Spinal cord (tissue), 10 donors: ENCODE results near the gene MCTP2. TPM values are rescaled to one million over a fixed set of nuclear protein-coding genes. Genes with fewer than 3 reads are reported as not detected.
"Not testable (repeated sequence)": the region's sequence is repeated elsewhere in the genome, so short reads cannot be mapped to it uniquely, and the experiment has no call there.

Source experiments
- DNase-seq, 6 donors: peaks; one replicate each; pipeline versions ENCODE4 v3.0.0 to v3.0.0-alpha.2; 2013 to 2015; ENCODE audit warnings: low spot score in 6 of 6, low read depth in 4 of 6
- H3K27ac ChIP-seq: one replicate; pipeline ENCODE4 v1.5.1; 2013; ENCODE audit warnings: low read depth, low read length, control low read depth
- H3K27me3 ChIP-seq: one replicate; pipeline ENCODE4 v1.6.1; 2013; ENCODE audit warnings: low read length; ENCODE audit not compliant: control insufficient read depth, insufficient read depth
- H3K36me3 ChIP-seq: one replicate; pipeline ENCODE4 v1.6.1; 2013; ENCODE audit warnings: low read length; ENCODE audit not compliant: control insufficient read depth, insufficient read depth
- H3K4me1 ChIP-seq: one replicate; pipeline ENCODE4 v1.6.1; 2013; ENCODE audit warnings: low read length; ENCODE audit not compliant: control insufficient read depth, insufficient read depth
- H3K4me3 ChIP-seq: one replicate; pipeline ENCODE4 v1.5.1; 2013; ENCODE audit warnings: low read depth, low read length, control low read depth
- H3K9me3 ChIP-seq: one replicate; pipeline ENCODE4 v1.6.1; 2013; ENCODE audit warnings: low read length; ENCODE audit not compliant: control insufficient read depth, insufficient read depth
- WGBS: methylation state at CpG from one replicate; pipeline ENCODE4 v1.1.5; 2013; ENCODE audit warnings: missing lambda C conversion rate; ENCODE audit not compliant: insufficient coverage; 5-methylcytosine and 5-hydroxymethylcytosine counted together
- polyA plus RNA-seq, 2 donors: library from polyadenylated mRNA; unstranded; fragments of 120-200 nt; gene quantifications; one replicate each; pipeline ENCODE4 v1.2.1, GENCODE V29; 2013; ENCODE audit not compliant: insufficient read length in 2 of 2
- total RNA-seq, 2 donors: library from RNA; depleted of rRNA in 1 of 2; stranded (reverse); fragments of 120-200 nt in 1 of 2; fragments of >200 nt in 1 of 2; gene quantifications; one replicate each; pipeline versions ENCODE4 v1.2.3 to v1.2.4, GENCODE V29; 2013 to 2014
- donor health status: healthy.

MCTP2 gene
- total and polyA plus RNA-seq, 4 donors: 0.76 to 12.4 (median 4.1) TPM

DNA sequence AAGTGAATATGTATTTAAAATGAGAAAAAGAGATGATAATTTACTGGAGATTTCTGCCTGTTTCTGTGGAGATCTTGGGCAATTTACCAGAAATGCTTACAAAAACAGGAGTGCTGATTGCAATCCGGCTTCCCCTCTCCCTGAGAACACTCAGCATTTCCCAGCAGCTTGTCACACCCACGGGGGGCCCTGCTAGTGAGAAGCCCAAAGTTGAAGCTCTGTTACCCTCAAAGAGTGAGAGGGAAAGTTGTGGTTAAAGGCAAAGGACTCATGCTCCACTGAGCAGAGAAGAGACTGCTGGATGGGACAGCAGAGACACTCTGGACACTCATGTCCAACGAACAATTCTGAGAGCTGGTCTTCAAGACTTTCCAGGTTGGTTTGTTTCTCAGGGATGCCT lies 2.9 kb downstream of the MCTP2 start:
- 39% methylated on average over 3 of the region's 3 CpGs for WGBS
- Histone ChIP-seq H3K27ac (no peak overlapping the region), H3K4me3 (no peak overlapping the region), H3K4me1 (peaks cover 13% of the 10 kb centered on the region), H3K9me3 (no peaks in the 10 kb centered on the region), H3K36me3 (no peaks in the 10 kb centered on the region), H3K27me3 (peaks cover 37% of the 10 kb centered on the region)
- DNase-seq: no peak

GRCh38 chr15:94235041-94235440 lies 3.7 kb downstream of the MCTP2 start:
- no peak for DNase-seq
- 92% methylated on average over 6 of the region's 14 CpGs for WGBS
- H3K4me3 ChIP-seq: no peak overlapping the region
- peaks cover 13% of the 10 kb centered on the region for H3K4me1 ChIP-seq
- H3K27me3 ChIP-seq: peaks cover 30% of the 10 kb centered on the region
- no peak overlapping the region for H3K27ac ChIP-seq
- H3K36me3 ChIP-seq: no peaks in the 10 kb centered on the region
- no peaks in the 10 kb centered on the region for H3K9me3 ChIP-seq

DNA sequence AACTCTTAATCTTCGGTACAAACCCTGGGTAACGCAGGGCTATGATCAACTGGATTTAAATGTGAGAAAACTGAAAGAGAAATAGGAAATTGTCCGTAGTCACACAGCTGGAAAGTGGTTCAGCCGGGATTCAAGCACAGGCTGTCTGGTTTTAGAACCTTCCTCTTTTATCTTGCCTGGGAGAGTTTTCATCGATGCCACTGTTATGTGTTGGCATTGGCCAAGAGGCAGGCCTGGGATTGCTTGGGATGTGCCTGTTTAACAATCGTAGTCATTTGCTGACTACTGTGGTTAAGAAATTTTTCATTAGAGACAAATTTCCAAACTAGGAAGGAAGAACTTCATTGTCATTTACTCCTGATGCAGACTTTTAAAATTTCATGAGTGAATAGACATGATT lies 4.3 kb downstream of the MCTP2 start:
- H3K36me3 ChIP-seq: no peaks in the 10 kb centered on the region
- no peak overlapping the region for H3K27ac ChIP-seq
- H3K27me3 ChIP-seq: peaks cover 24% of the 10 kb centered on the region
- DNase-seq: no peak
- WGBS: 92% methylated on average over 4 of the region's 6 CpGs
- no peak overlapping the region for H3K4me3 ChIP-seq
- no peaks in the 10 kb centered on the region for H3K9me3 ChIP-seq
- peaks cover 12% of the 10 kb centered on the region for H3K4me1 ChIP-seq

GRCh38 chr15:94236608-94237007 lies 5.2 kb downstream of the MCTP2 start:
- Histone ChIP-seq H3K9me3 (no peaks in the 10 kb centered on the region), H3K4me3 (no peak overlapping the region), H3K27ac (no peak overlapping the region), H3K36me3 (no peaks in the 10 kb centered on the region), H3K27me3 (peaks cover 15% of the 10 kb centered on the region), H3K4me1 (peaks cover 3% of the 10 kb centered on the region)
- DNase-seq: no peak
- WGBS: 100% methylated on average over 4 of the region's 4 CpGs

- H3K36me3 ChIP-seq: no peaks in the 10 kb centered on the region
- no peak overlapping the region for H3K4me3 ChIP-seq
- H3K27ac ChIP-seq: no peak overlapping the region
- WGBS: 90% methylated on average over 5 of the region's 8 CpGs
- no peaks in the 10 kb centered on the region for H3K9me3 ChIP-seq
- H3K27me3 ChIP-seq: peaks cover 2% of the 10 kb centered on the region
- no peaks in the 10 kb centered on the region for H3K4me1 ChIP-seq
- DNase-seq: no peak
These were observed 6.5 kb downstream of the MCTP2 start for GRCh38 chr15:94237903-94238302.

DNA sequence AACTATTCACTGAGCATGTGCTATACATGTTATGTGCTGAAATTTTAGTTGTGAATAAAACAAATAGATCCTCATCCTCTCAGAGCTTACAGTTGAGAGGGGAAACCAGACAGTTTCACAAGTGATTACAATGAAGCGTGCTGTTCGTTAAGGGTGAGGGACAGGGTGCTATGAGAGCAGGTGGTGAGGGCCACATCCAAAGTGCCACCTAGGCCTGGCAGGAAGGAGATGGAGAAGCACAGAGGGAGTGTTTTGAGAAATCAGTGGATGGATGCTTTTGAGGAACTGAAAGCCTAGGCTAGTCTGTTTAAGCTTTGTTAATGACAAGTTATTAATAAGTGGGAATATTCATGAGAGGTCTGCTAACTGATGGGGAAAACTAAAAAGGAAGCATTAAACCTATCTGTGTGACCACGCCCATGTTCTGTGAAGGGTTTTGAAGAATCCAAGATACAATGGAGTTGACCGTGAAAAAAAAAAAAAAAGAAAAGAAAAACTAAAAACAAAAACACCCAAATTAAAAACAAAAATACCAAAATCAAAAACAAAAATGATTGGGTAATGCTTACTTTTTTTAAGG lies 7.3 kb downstream of the MCTP2 start:
- H3K4me3 ChIP-seq: no peak overlapping the region
- no peak overlapping the region for H3K27ac ChIP-seq
- 92% methylated on average over 2 of the region's 4 CpGs for WGBS
- H3K36me3 ChIP-seq: no peaks in the 10 kb centered on the region
- DNase-seq: no peak
- H3K27me3 ChIP-seq: no peaks in the 10 kb centered on the region
- H3K9me3 ChIP-seq: no peaks in the 10 kb centered on the region
- no peaks in the 10 kb centered on the region for H3K4me1 ChIP-seq

DNA sequence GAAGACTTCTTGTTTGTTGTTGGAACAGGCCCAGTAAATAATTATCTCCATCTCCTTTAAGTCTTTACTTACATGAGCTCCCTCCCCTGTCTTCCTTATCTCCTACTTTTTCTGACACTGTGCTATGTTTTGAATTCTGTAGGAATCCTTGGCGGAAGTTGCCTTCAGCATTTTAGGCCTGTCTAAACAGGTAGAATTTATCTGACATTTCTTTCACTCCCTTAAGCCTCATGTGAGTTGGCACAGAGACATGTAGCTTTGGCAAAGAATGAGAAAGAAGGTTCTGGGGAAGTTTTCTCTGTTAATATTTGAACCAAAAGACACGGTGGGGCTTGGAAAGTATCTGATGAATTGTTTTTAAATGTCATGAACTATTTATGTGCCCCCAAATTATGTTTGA lies 8.1 kb downstream of the MCTP2 start:
- Histone ChIP-seq H3K27ac (no peak overlapping the region), H3K36me3 (no peaks in the 10 kb centered on the region), H3K4me1 (no peaks in the 10 kb centered on the region), H3K9me3 (no peaks in the 10 kb centered on the region), H3K27me3 (no peaks in the 10 kb centered on the region), H3K4me3 (no peak overlapping the region)
- DNase-seq: peak in 1 of 6 donors; percentile 5
- no CpG with 5 or more reads among the region's 2 CpGs for WGBS

GRCh38 chr15:94240480-94240879 lies 9.1 kb downstream of the MCTP2 start:
- no peak for DNase-seq
- no CpG with 5 or more reads among the region's 2 CpGs for WGBS
- no peaks in the 10 kb centered on the region for H3K27me3 ChIP-seq

GRCh38 chr15:94242257-94242656 lies 10.9 kb downstream of the MCTP2 start:
- Histone ChIP-seq H3K27me3 (no peaks in the 10 kb centered on the region), H3K9me3 (no peaks in the 10 kb centered on the region), H3K36me3 (no peaks in the 10 kb centered on the region), H3K4me1 (no peaks in the 10 kb centered on the region), H3K4me3 (no peak overlapping the region), H3K27ac (no peak overlapping the region)
- WGBS: no CpG with 5 or more reads among the region's 2 CpGs
- peak in 1 of 6 donors; percentile 18 for DNase-seq

More at GRCh38 chr15:94240480-94240879, 9.1 kb downstream of the MCTP2 start:
- no peak overlapping the region for H3K27ac ChIP-seq
- H3K4me1 ChIP-seq: no peaks in the 10 kb centered on the region
- H3K4me3 ChIP-seq: no peak overlapping the region
- H3K36me3 ChIP-seq: no peaks in the 10 kb centered on the region
- no peaks in the 10 kb centered on the region for H3K9me3 ChIP-seq

GRCh38 chr15:94243003-94243402 lies 11.6 kb downstream of the MCTP2 start:
- 98% methylated on average over 27 of the region's 33 CpGs for WGBS
- not testable (repeated sequence) for H3K27me3 ChIP-seq, DNase-seq, H3K36me3 ChIP-seq, H3K9me3 ChIP-seq, H3K27ac ChIP-seq, H3K4me3 ChIP-seq, H3K4me1 ChIP-seq
